Bronchial epithelial cell (primary cell): ENCODE measurements around the gene XPC. TPM values are rescaled to one million over a fixed set of nuclear protein-coding genes. Genes with fewer than 3 reads are reported as not detected.

ENCODE experiments used
- DNase-seq: peaks from one replicate; pipeline ENCODE4 v3.0.0-alpha.2; 2010; ENCODE audit warnings: low read depth
- FAIRE-seq: peaks from 2 replicates; lab custom pipeline; 2011; peaks lifted over from hg19 to GRCh38; lab: Jason Lieb, UNC
- H3K27me3 ChIP-seq: 2 replicates; pipeline ENCODE4 v1.5.1; 2011; ENCODE audit warnings: low read length; ENCODE audit not compliant: control insufficient read depth, insufficient read depth
- H3K36me3 ChIP-seq: 2 replicates; pipeline ENCODE4 v1.5.1; 2011; ENCODE audit warnings: low read length; ENCODE audit not compliant: control insufficient read depth, insufficient read depth
- H3K4me3 ChIP-seq: 2 replicates; pipeline ENCODE4 v1.5.1; 2011; ENCODE audit warnings: mild to moderate bottlenecking, low read depth, low read length, control low read depth
- CTCF ChIP-seq: IDR thresholded peaks from 2 replicates; pipeline ENCODE4 v1.5.1; 2011; ENCODE audit warnings: mild to moderate bottlenecking, moderate library complexity, low read length, control low read depth, inconsistent platforms; ENCODE audit not compliant: insufficient read depth, severe bottlenecking
- total RNA-seq: library from RNA; depleted of rRNA; stranded (reverse); fragments of >200 nt; gene quantifications from 2 replicates; pipeline ENCODE4 v1.2.1, GENCODE V29; 2014

Gene XPC
- total RNA-seq, 1 donor from 2014 or later, result 25.3 TPM

DNA sequence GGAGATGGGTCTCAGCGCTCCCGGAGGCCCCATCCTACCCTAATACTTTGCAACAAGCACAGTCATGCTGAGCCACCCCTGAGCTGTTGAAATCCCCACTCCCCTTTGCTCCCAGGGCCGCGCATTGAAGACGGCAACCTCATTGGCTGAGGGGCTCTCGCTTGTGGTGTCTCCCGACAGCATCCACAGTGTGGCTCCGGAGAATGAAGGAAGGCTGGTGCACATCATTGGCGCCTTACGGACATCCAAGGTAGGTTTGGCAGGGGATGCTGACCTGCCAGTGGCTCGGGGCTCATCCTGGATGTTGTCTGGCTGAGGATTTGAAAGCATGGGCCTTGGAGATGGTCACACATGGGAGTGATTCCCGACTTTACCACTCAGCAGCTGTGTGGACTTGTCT lies 47.7 kb downstream of the XPC start:
- H3K27me3 ChIP-seq, result no peaks in the 10 kb centered on the region
- peaks cover 57% of the 10 kb centered on the region for H3K36me3 ChIP-seq
- TF ChIP-seq CTCF, result no peak
- DNase-seq (no peak), FAIRE-seq (no peak)
- no peak overlapping the region for H3K4me3 ChIP-seq

DNA sequence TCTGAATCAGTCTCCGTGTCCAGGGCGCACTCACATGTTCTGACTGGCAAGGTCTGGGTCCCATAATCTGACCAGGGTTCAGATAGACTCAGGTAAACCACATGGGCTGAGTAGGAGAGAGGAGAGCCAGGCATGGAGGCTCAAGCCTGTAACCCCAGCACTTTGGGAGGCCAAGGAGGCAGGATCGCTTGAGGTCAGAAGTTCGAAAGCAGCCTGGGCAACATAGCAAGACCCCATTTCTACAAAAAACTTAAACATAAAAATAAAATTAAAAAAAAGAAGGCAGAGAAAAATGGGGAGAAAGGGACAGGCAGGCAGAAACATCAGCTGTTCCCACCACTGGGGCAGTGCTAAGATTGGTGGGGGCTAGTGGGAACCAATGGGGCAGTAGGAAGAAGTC lies 48.2 kb downstream of the XPC start:
- no peaks in the 10 kb centered on the region for H3K27me3 ChIP-seq
- DNase-seq, result no peak
- no peak for TF ChIP-seq CTCF

GRCh38 chr3:14129296-14129695 lies 49.1 kb downstream of the XPC start:
- no peak for TF ChIP-seq CTCF
- H3K36me3 ChIP-seq, result peaks cover 47% of the 10 kb centered on the region
- H3K27me3 ChIP-seq, result no peaks in the 10 kb centered on the region
- no peak overlapping the region for H3K4me3 ChIP-seq
- DNase-seq (no peak), FAIRE-seq (no peak)

More for the DNA sequence above, 48.2 kb downstream of the XPC start:
- peaks cover 55% of the 10 kb centered on the region for H3K36me3 ChIP-seq
- no peak for FAIRE-seq
- H3K4me3 ChIP-seq, result no peak overlapping the region

- no peak for FAIRE-seq
- Histone ChIP-seq H3K27me3 (no peaks in the 10 kb centered on the region), H3K36me3 (peaks cover 42% of the 10 kb centered on the region), H3K4me3 (no peak overlapping the region)
- no peak for TF ChIP-seq CTCF
- no peak for DNase-seq
Measured at GRCh38 chr3:14128724-14129123, 49.7 kb downstream of the XPC start.

DNA sequence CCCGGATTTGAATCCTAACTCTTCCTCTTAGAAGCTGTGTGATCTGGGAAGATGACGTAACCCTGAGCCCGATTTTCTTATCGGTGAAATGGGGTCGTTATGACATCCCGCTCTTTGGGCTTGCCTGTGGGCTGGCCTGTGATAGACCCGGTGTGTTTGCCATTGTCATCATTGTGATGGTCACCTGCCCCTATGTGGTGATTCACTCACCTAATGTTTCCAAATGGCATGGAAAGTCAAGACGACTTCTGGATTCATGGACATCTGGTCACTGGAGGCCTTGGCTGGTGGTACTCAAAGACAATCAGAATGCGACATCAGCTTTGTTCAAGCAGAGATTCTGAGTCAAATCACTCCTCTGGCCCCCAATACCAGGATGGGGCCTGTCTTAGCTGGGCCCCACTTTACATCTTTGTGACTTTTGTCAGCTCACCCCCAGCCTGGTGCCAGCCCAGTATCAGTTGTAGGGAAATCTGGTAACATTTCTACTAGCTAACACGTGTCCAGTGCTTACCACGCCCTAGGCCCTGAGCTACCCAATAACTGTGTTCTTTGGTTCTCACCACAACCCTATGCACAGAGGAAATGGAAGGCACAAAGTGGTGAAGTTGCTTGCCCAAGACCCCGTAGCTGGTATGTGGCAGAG lies 50.8 kb downstream of the XPC start:
- Histone ChIP-seq H3K36me3 (peaks cover 35% of the 10 kb centered on the region), H3K4me3 (no peak overlapping the region), H3K27me3 (no peaks in the 10 kb centered on the region)
- FAIRE-seq (no peak), DNase-seq (no peak)
- no peak for TF ChIP-seq CTCF
